Muscle layer of duodenum (tissue), 2 donors: ENCODE results near the gene HERC3.

ENCODE experiments used
- H3K27ac ChIP-seq: one replicate; pipeline ENCODE4 v1.7.0; 2013; ENCODE audit warnings: mild to moderate bottlenecking, low read length
- H3K27me3 ChIP-seq: one replicate; pipeline ENCODE4 v1.7.0; 2013; ENCODE audit warnings: low read depth, mild to moderate bottlenecking, control low read depth, low read length
- H3K36me3 ChIP-seq, 2 donors: one replicate each; pipeline ENCODE4 v1.7.0; 2013; ENCODE audit warnings: low read length in 2 of 2, control low read depth in 1 of 2, mild to moderate bottlenecking in 1 of 2; ENCODE audit not compliant: insufficient read depth in 2 of 2, control insufficient read depth in 1 of 2
- H3K4me1 ChIP-seq, 2 donors: one replicate each; pipeline ENCODE4 v1.7.0; 2013; ENCODE audit warnings: low read length in 2 of 2, mild to moderate bottlenecking in 2 of 2, control low read depth in 1 of 2, moderate library complexity in 1 of 2; ENCODE audit not compliant: insufficient read depth in 2 of 2, control insufficient read depth in 1 of 2
- H3K4me3 ChIP-seq, 2 donors: one replicate each; pipeline ENCODE4 v1.7.0; 2013; ENCODE audit warnings: low read length in 2 of 2, low read depth in 1 of 2, mild to moderate bottlenecking in 1 of 2
- H3K9me3 ChIP-seq, 2 donors: one replicate each; pipeline ENCODE4 v1.7.0; 2013; ENCODE audit warnings: low read length in 2 of 2, control low read depth in 1 of 2, mild to moderate bottlenecking in 1 of 2; ENCODE audit not compliant: control insufficient read depth in 1 of 2
- donor health status: healthy.

The HERC3 gene

DNA sequence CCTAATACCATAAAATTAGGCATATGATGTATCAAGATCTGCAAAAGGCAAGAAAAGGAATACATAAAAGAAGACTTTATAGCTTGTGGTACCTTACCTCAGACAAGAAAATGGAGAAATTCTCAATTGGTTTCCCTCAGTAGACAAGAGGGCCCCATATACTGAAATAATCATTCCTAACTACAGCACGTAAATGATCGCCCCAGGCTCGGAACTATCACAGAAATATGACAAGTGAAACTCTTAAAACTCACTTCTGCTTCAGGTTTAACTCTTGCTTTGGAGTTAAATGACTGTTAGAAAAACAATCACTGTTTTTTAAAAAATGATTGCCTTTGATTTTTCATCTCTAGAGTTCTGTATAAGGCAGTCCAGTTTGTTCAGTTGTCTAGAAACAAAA lies 144.0 kb downstream of the HERC3 start:
- Histone ChIP-seq H3K9me3 (no peaks in the 10 kb centered on the region), H3K27me3 (no peaks in the 10 kb centered on the region), H3K36me3 (peaks cover 18 to 30% of the 10 kb centered on the region in 2 donors), H3K4me1 (peaks cover 5 to 28% of the 10 kb centered on the region in 2 donors), H3K4me3 (no peak overlapping the region), H3K27ac (no peak overlapping the region)

DNA sequence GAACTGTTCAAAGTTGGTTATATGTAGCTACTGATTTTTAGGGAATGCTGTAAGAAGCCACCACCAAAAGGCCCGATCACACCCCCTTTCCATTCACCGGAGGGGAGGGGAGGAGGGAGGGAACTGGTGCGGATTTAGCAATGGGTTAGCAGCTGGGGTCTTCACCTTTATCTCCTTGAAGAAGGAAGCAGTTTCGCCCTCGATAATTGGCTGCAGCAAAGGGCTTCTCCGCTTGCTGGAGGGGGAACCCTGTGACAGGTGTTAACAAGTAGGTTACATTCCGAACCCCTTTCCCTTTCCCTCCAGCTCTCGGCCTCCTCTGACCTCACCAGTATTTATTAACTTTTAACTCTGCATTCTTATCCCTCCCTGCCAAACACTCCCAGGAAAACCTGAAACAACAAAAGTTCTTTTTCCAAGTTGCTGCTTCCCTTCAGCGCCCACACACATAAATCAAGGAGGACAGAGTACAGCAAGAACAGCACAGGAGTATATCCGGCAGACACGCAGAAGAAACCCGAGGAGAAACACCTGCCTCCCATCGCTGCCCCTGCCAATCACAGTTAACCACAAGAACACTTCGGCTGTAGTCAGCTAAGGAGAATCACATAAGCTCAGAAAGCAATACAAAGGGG lies 145.1 kb downstream of the HERC3 start:
- Histone ChIP-seq H3K4me1 (peaks cover 5 to 28% of the 10 kb centered on the region in 2 donors), H3K36me3 (peaks cover 13 to 31% of the 10 kb centered on the region in 2 donors), H3K27me3 (no peaks in the 10 kb centered on the region), H3K9me3 (no peaks in the 10 kb centered on the region), H3K27ac (peak overlapping the region; percentile 53), H3K4me3 (no peak overlapping the region)

DNA sequence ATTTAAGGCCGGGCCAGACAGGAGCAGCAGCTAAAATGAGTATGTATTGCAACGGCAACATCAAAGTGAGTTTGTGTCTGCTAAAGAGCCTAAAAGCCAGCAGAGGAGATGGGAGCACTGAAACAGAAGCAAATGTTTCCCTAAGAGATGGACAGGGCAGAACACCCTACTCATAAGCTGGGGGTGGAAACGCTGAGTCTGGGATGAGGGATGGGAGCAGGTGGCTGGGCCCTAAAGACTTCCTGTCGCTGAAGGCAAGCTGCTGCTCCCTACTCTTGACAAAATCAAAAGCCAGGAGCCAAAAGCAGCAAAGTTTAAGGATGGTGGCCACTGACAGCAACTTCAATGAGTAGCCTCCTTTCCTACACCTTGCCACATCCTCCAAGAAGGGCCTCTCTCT lies 145.9 kb downstream of the HERC3 start:
- Histone ChIP-seq H3K9me3 (no peaks in the 10 kb centered on the region), H3K27me3 (no peaks in the 10 kb centered on the region), H3K27ac (peak overlapping the region; percentile 53), H3K4me3 (no peak overlapping the region), H3K4me1 (peaks cover 5 to 28% of the 10 kb centered on the region in 2 donors), H3K36me3 (peaks cover 20 to 36% of the 10 kb centered on the region in 2 donors)

DNA sequence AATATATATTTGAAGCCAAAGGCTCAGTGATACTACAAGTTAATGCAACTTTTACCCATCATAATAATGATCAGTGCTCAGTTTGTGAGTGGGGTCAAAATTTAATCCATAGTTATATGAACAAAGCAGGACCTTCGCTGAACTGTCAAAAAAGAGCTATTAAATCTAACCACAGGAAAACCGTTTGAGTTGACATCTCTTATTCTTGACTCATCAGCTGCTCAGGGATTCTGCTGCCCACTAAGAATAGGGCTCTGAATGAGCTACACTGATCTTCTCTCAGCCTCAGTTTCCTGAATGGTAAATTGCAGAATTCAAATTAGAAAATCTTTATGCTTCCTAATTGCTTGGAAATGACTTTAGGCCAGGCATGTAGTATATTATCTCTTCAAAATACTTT lies 150.3 kb downstream of the HERC3 start:
- Histone ChIP-seq H3K4me1 (peaks cover 5 to 27% of the 10 kb centered on the region in 2 donors), H3K4me3 (no peak overlapping the region), H3K27me3 (no peaks in the 10 kb centered on the region), H3K27ac (no peak overlapping the region), H3K9me3 (no peaks in the 10 kb centered on the region), H3K36me3 (peaks cover 26 to 61% of the 10 kb centered on the region in 2 donors)

DNA sequence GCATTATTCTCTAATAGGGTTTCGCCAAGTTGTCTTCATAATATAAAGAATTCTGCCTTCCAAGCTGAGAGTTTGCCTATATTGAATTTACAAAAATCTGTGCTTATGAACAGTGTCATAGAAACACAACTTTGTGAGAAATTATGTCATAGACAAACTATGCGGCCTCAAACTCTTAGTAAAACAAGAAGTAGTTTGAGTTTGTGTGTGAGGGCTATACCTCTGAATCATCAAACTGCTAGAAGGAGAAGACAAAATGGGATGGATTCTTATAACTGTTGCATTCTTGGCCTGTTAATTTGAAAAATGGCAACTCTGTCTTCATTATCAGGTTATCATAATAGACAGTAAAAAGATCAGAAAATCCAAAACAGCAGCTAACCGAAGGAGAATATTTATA lies 151.4 kb downstream of the HERC3 start:
- H3K4me1 ChIP-seq: peaks cover 5 to 16% of the 10 kb centered on the region in 2 donors
- H3K36me3 ChIP-seq: peaks cover 29 to 57% of the 10 kb centered on the region in 2 donors
- no peak overlapping the region for H3K27ac ChIP-seq
- H3K4me3 ChIP-seq: no peak overlapping the region
- no peaks in the 10 kb centered on the region for H3K27me3 ChIP-seq
- no peaks in the 10 kb centered on the region for H3K9me3 ChIP-seq

DNA sequence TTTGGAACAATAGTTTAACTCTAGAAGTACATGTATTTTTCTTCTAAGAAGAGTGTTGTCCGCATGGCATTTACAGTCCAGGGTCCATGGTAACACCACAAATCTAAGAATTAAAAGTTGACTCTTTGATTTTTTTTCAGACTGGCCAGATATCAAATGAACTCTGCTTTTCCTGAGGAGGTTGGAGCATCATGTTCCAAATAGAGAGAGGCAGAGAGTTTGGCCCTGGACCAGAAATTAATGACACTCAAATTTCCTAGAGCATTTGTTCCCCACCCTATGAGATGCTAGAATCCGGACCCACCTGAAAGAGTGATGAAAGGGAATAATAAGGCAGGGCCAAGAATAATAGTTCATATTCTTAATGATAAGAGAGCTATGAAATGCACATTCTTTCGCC lies 152.3 kb downstream of the HERC3 start:
- Histone ChIP-seq H3K36me3 (peaks cover 38 to 63% of the 10 kb centered on the region in 2 donors), H3K27ac (no peak overlapping the region), H3K4me1 (peaks cover 5 to 13% of the 10 kb centered on the region in 2 donors), H3K27me3 (no peaks in the 10 kb centered on the region), H3K4me3 (no peak overlapping the region), H3K9me3 (no peaks in the 10 kb centered on the region)

DNA sequence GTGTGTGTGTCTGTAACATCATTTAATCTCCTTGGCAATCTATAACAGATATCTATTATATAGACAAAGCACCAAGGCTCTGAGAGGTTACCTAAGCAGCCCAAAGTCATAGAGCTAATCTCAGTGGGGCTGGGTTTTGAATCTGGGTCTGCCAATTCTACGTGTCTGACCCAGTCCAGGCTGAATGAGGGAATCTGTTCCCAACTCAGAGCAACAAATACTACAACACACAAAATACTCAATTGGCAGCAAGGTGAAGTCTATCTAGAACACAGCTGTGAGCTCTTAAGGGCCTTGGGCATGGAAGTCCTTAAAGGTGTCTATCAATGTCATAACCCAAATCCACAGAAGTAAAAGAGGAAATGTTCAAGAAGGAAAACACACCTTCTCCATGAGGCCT lies 152.9 kb downstream of the HERC3 start:
- no peaks in the 10 kb centered on the region for H3K9me3 ChIP-seq
- H3K4me3 ChIP-seq: no peak overlapping the region
- peaks cover 43 to 68% of the 10 kb centered on the region in 2 donors for H3K36me3 ChIP-seq
- peaks cover under 1 to 11% of the 10 kb centered on the region in 2 donors for H3K4me1 ChIP-seq
- H3K27me3 ChIP-seq: no peaks in the 10 kb centered on the region
- H3K27ac ChIP-seq: no peak overlapping the region

DNA sequence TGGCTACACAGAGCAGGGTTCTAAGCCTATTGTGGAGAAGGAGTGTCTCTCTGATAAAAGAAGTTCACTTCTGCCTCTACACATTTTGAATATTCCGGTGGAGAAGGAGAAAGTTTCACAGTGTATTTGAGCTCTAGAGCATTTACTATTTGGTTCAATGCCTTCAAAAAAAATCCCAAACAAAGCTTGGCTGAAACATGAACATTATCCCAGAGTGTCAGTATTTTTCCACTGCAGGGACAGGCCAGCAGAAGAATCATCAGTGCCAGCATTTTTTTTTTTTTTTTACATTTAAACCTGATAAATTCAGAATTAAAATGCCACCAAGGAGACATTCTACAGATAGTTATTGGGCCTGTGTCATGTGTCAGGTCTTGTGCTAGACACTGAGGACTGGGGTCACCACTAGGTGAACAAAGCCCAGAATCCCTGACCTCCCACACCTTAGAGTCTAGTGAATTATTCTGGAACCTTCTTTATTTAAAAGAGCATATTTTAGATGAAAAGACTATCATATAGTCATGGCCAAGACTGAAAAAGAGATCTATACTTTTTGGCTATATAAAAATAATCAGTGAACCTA lies 153.4 kb downstream of the HERC3 start:
- H3K36me3 ChIP-seq: peaks cover 48 to 71% of the 10 kb centered on the region in 2 donors
- peaks cover 0 to 6% of the 10 kb centered on the region in 2 donors for H3K4me1 ChIP-seq
- H3K27me3 ChIP-seq: no peaks in the 10 kb centered on the region
- no peak overlapping the region for H3K27ac ChIP-seq
- H3K4me3 ChIP-seq: no peak overlapping the region
- no peaks in the 10 kb centered on the region for H3K9me3 ChIP-seq

DNA sequence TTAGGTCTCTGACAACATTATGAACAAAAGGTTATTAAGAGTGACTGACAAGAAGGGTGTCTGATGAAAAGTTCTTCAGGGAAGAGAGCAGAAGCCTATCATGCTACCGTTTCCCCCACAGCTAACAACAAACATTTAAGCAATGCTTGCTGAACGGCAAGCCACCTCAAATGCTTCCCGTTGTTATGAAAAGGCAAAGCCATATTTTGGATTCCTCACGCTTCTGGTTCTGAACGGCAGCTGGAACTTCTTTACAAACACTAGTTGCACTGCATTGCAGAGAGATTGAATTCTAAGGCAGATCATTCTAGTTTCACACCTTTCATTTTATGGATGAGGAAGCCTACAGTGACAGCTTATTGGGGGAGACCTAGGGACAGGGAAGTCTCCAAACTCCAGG lies 153.9 kb downstream of the HERC3 start:
- Histone ChIP-seq H3K36me3 (peaks cover 53 to 71% of the 10 kb centered on the region in 2 donors), H3K27ac (no peak overlapping the region), H3K27me3 (no peaks in the 10 kb centered on the region)

DNA sequence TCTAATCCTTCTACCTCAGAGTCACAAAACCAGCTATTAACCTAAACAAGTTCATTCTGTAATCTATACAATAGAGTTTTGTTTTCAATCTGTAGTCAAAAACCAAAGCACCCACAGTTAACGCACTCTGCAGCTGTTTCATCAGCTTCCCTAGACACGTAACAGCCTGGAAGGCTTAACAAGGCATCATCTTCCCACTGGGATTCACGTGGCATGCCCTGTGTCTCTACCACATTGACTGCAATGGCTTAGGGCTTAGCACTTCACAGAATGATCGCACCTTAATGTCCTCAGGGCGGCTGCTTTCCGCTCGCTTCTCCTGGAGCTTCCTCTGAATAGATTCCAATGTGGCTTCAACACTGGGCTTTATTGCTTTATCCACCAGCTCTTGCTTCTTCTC lies 155.1 kb downstream of the HERC3 start:
- Histone ChIP-seq H3K4me1 (peaks cover 0 to 6% of the 10 kb centered on the region in 2 donors), H3K27ac (no peak overlapping the region), H3K4me3 (no peak overlapping the region), H3K27me3 (no peaks in the 10 kb centered on the region), H3K9me3 (no peaks in the 10 kb centered on the region), H3K36me3 (peaks cover 57 to 61% of the 10 kb centered on the region in 2 donors)

More for the DNA sequence above, 153.9 kb downstream of the HERC3 start:
- H3K9me3 ChIP-seq: no peaks in the 10 kb centered on the region
- peaks cover 0 to 6% of the 10 kb centered on the region in 2 donors for H3K4me1 ChIP-seq
- H3K4me3 ChIP-seq: no peak overlapping the region

DNA sequence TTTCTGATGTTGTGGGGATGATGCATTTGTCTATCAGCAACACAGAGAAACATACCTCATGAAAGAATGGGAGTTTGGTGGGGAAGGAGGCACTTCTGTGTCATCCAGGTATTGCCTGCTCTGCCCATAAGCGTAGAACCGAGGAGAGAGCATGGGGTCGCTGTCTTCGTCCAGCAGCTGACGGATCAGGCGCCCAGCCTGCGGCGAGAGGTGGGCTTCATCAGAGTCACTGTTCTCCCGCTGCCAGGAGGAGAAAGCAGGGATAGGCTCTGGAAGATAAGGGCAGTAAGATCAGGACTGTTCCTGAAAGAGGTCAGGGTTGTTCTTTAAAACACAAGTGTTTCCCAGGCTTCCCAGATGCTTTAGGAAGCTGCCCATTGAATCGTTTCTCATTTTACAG lies 158.1 kb downstream of the HERC3 start:
- Histone ChIP-seq H3K9me3 (no peaks in the 10 kb centered on the region), H3K36me3 (peaks cover 48 to 57% of the 10 kb centered on the region in 2 donors), H3K4me1 (peaks cover 0 to 5% of the 10 kb centered on the region in 2 donors), H3K27me3 (no peaks in the 10 kb centered on the region), H3K4me3 (no peak overlapping the region), H3K27ac (no peak overlapping the region)
